ENCODE results near the gene BPIFA2. TPM values are rescaled to one million over a fixed set of nuclear protein-coding genes. Genes with fewer than 3 reads are reported as not detected.

BPIFA2 gene
- total RNA-seq, 3 donors from 2014 or later (not counting 1 experiment from before 2014, with no cell fraction given) = not detected

DNA sequence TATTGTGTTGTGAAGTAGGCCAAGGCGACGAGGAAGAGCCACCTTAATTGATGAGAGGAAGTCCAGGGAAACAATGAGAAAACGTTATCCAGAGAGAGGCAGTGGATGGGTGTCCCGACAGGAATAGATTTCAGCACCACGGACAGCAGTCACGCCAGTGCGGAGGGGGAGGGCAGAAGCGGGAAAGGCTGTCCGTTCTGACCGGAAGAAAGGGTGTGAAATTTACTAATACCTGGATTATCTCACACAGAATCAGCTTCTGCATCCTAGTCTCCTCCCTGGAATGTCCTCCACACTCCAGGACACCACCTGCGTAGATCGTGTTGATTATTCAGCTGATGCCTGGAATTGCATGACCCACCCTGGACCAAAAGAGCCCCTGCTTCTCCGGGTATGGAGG lies 41.8 kb downstream of the BPIFA2 start:
- H3K9me3 Mint-ChIP-seq = no peaks in the 10 kb centered on the region
- no peaks in the 10 kb centered on the region for H3K36me3 ChIP-seq (ENCODE audit: control insufficient read depth, insufficient read depth, low read length)
- no peak overlapping the region for H3K27ac ChIP-seq (ENCODE audit: low read length)
- no peaks in the 10 kb centered on the region for H3K4me1 ChIP-seq (ENCODE audit: control insufficient read depth, insufficient read depth, low read length)
- DNase-seq = peak in 1 of 2 donors; percentile 58
- peaks cover 3% of the 10 kb centered on the region for H3K27me3 ChIP-seq (ENCODE audit: control insufficient read depth, insufficient read depth, low read length)
- H3K4me3 Mint-ChIP-seq = no peak overlapping the region
- H3K9me3 ChIP-seq (ENCODE audit: control insufficient read depth, insufficient read depth, low read length) = no peaks in the 10 kb centered on the region
- H3K4me3 ChIP-seq (ENCODE audit: low read length) = no peak overlapping the region
- no peaks in the 10 kb centered on the region for H3K36me3 Mint-ChIP-seq
- H3K27me3 Mint-ChIP-seq (ENCODE audit: low read depth in 2 of 2) = peaks cover 36 to 55% of the 10 kb centered on the region in 2 donors
- H3K27ac Mint-ChIP-seq = no peak overlapping the region
- intact Hi-C loops (cut with micrococcal nuclease) = no loop called here
- no peaks in the 10 kb centered on the region for H3K4me1 Mint-ChIP-seq
- 13% methylated on average over 13 of the region's 13 CpGs for WGBS (ENCODE audit: insufficient coverage)
- ATAC-seq = no peak
- TF ChIP-seq CTCF (IDR thresholded peaks at IDR 0.05) = no peak

GRCh38 chr20:33210371-33210770 lies 42.4 kb downstream of the BPIFA2 start:
- ATAC-seq (no peak), DNase-seq (no peak)
- Mint-ChIP-seq H3K4me1 (no peaks in the 10 kb centered on the region), H3K4me3 (no peak overlapping the region), H3K27ac (no peak overlapping the region), H3K36me3 (no peaks in the 10 kb centered on the region), H3K27me3 (ENCODE audit: low read depth in 2 of 2) (peaks cover 35 to 56% of the 10 kb centered on the region in 2 donors), H3K9me3 (no peaks in the 10 kb centered on the region)
- no peak for TF ChIP-seq CTCF (IDR thresholded peaks at IDR 0.05)
- Histone ChIP-seq H3K4me3 (ENCODE audit: low read length) (no peak overlapping the region), H3K4me1 (ENCODE audit: control insufficient read depth, insufficient read depth, low read length) (no peaks in the 10 kb centered on the region), H3K36me3 (ENCODE audit: control insufficient read depth, insufficient read depth, low read length) (no peaks in the 10 kb centered on the region), H3K27me3 (ENCODE audit: control insufficient read depth, insufficient read depth, low read length) (peaks cover 3% of the 10 kb centered on the region), H3K9me3 (ENCODE audit: control insufficient read depth, insufficient read depth, low read length) (no peaks in the 10 kb centered on the region), H3K27ac (ENCODE audit: low read length) (no peak overlapping the region)
- WGBS (ENCODE audit: insufficient coverage) = 19% methylated on average over 1 of the region's 1 CpG
- intact Hi-C loops (cut with micrococcal nuclease) = no loop called here

DNA sequence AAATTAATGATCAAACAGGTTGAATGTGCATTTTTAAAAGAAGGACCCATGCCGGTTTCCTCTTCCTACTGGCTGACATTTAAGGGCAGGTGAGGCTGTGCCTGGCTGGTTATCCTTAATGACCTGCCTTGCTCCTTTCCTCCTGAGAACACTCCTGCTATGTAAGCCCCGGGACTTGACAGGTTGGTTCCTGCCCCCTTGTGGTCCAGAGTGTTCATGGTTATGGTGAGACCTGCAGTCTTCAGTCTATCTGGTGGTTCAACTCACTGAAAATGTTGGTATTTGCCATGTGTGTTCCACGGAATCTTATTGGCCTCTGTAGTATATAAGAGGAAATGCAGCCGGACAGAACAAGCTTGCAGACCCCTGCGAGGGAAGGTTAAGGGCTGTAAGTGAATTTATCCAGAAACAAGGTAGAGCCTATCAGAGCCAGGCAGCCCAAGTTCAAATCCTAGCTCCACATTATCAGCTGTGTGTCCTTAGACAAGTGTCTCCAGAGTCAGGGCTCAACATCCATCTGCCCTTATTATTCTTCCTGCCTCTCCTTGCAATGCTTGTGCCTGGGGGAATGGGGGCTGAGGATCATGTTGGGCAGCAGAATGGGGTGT lies 44.0 kb downstream of the BPIFA2 start:
- Mint-ChIP-seq H3K27ac (no peak overlapping the region), H3K36me3 (no peaks in the 10 kb centered on the region), H3K9me3 (no peaks in the 10 kb centered on the region), H3K4me1 (no peaks in the 10 kb centered on the region), H3K4me3 (no peak overlapping the region), H3K27me3 (ENCODE audit: low read depth in 2 of 2) (peaks cover 40 to 60% of the 10 kb centered on the region in 2 donors)
- Histone ChIP-seq H3K27ac (ENCODE audit: low read length) (no peak overlapping the region), H3K9me3 (ENCODE audit: control insufficient read depth, insufficient read depth, low read length) (no peaks in the 10 kb centered on the region), H3K27me3 (ENCODE audit: control insufficient read depth, insufficient read depth, low read length) (peaks cover 3% of the 10 kb centered on the region), H3K36me3 (ENCODE audit: control insufficient read depth, insufficient read depth, low read length) (no peaks in the 10 kb centered on the region), H3K4me3 (ENCODE audit: low read length) (no peak overlapping the region), H3K4me1 (ENCODE audit: control insufficient read depth, insufficient read depth, low read length) (no peaks in the 10 kb centered on the region)
- peak in 1 of 2 donors; percentile 51 for DNase-seq
- intact Hi-C loops (cut with micrococcal nuclease) = no loop called here
- no peak for TF ChIP-seq CTCF (IDR thresholded peaks at IDR 0.05)
- 32% methylated on average over 5 of the region's 5 CpGs for WGBS (ENCODE audit: insufficient coverage)
- no peak for ATAC-seq

- H3K27me3 ChIP-seq (ENCODE audit: control insufficient read depth, insufficient read depth, low read length) = no peaks in the 10 kb centered on the region
- H3K9me3 ChIP-seq (ENCODE audit: control insufficient read depth, insufficient read depth, low read length) = no peaks in the 10 kb centered on the region
- intact Hi-C loops (cut with micrococcal nuclease) = no loop called here
- Mint-ChIP-seq H3K9me3 (no peaks in the 10 kb centered on the region), H3K27me3 (ENCODE audit: low read depth in 2 of 2) (peaks cover 21 to 39% of the 10 kb centered on the region in 2 donors), H3K36me3 (no peaks in the 10 kb centered on the region), H3K4me1 (no peaks in the 10 kb centered on the region), H3K27ac (no peak within 1 kb of the TSS), H3K4me3 (no peak within 1 kb of the TSS)
- H3K36me3 ChIP-seq (ENCODE audit: control insufficient read depth, insufficient read depth, low read length) = no peaks in the 10 kb centered on the region
- no peaks in the 10 kb centered on the region for H3K4me1 ChIP-seq (ENCODE audit: control insufficient read depth, insufficient read depth, low read length)
- DNase-seq (no peak), ATAC-seq (no peak)
- 85% methylated on average over 2 of the region's 2 CpGs for WGBS (ENCODE audit: insufficient coverage)
- TF ChIP-seq CTCF (IDR thresholded peaks at IDR 0.05) = no peak
- H3K4me3 ChIP-seq (ENCODE audit: low read length) = no peak within 1 kb of the TSS
- no peak within 1 kb of the TSS for H3K27ac ChIP-seq (ENCODE audit: low read length)
These were observed 49.1 kb downstream of the BPIFA2 start, which contains the start of gene BPIFA3 for GRCh38 chr20:33217052-33217451. Gene BPIFA3, plus strand, starts transcription at chr20:33217352. Its CDS starts 185 bp downstream, at chr20:33217537.
